Muscle layer of duodenum (tissue), 2 donors: ENCODE results near the gene KLHL25.
"Not testable (repeated sequence)": the region's sequence is repeated elsewhere in the genome, so short reads cannot be mapped to it uniquely, and the experiment has no call there.

Experiments
- H3K27ac ChIP-seq: one replicate; pipeline ENCODE4 v1.7.0; 2013; ENCODE audit warnings: mild to moderate bottlenecking, low read length
- H3K27me3 ChIP-seq: one replicate; pipeline ENCODE4 v1.7.0; 2013; ENCODE audit warnings: low read depth, mild to moderate bottlenecking, control low read depth, low read length
- H3K36me3 ChIP-seq, 2 donors: one replicate each; pipeline ENCODE4 v1.7.0; 2013; ENCODE audit warnings: low read length in 2 of 2, control low read depth in 1 of 2, mild to moderate bottlenecking in 1 of 2; ENCODE audit not compliant: insufficient read depth in 2 of 2, control insufficient read depth in 1 of 2
- H3K4me1 ChIP-seq, 2 donors: one replicate each; pipeline ENCODE4 v1.7.0; 2013; ENCODE audit warnings: low read length in 2 of 2, mild to moderate bottlenecking in 2 of 2, control low read depth in 1 of 2, moderate library complexity in 1 of 2; ENCODE audit not compliant: insufficient read depth in 2 of 2, control insufficient read depth in 1 of 2
- H3K4me3 ChIP-seq, 2 donors: one replicate each; pipeline ENCODE4 v1.7.0; 2013; ENCODE audit warnings: low read length in 2 of 2, low read depth in 1 of 2, mild to moderate bottlenecking in 1 of 2
- H3K9me3 ChIP-seq, 2 donors: one replicate each; pipeline ENCODE4 v1.7.0; 2013; ENCODE audit warnings: low read length in 2 of 2, control low read depth in 1 of 2, mild to moderate bottlenecking in 1 of 2; ENCODE audit not compliant: control insufficient read depth in 1 of 2
- donor health status: healthy.

The KLHL25 gene

GRCh38 chr15:85794598-85795336, at the start of gene KLHL25:
TSS of gene KLHL25 (minus strand) at chr15:85794925. CDS start at chr15:85769810, 25,115 bp downstream.
- peaks cover 12 to 22% of the 10 kb centered on the region in 2 donors for H3K4me1 ChIP-seq
- H3K4me3 ChIP-seq: peak within 1 kb of the TSS; percentile 69 to 89
- no peaks in the 10 kb centered on the region for H3K36me3 ChIP-seq
- no peaks in the 10 kb centered on the region for H3K9me3 ChIP-seq
- H3K27ac ChIP-seq: peak within 1 kb of the TSS; percentile 82
- H3K27me3 ChIP-seq: no peaks in the 10 kb centered on the region

GRCh38 chr15:85840802-85841152, 46.1 kb upstream of the KLHL25 start:
- Histone ChIP-seq H3K27me3 (no peaks in the 10 kb centered on the region), H3K9me3 (no peaks in the 10 kb centered on the region), H3K36me3 (no peaks in the 10 kb centered on the region), H3K4me1 (peaks cover 4 to 7% of the 10 kb centered on the region in 2 donors), H3K4me3 (peak overlapping the region; percentile 55 to 59), H3K27ac (no peak overlapping the region)

- Histone ChIP-seq H3K36me3 (no peaks in the 10 kb centered on the region), H3K27me3 (no peaks in the 10 kb centered on the region), H3K27ac (peak overlapping the region; percentile 23), H3K9me3 (no peaks in the 10 kb centered on the region), H3K4me1 (peaks cover 4 to 7% of the 10 kb centered on the region in 2 donors), H3K4me3 (peak overlapping the region; percentile 55 to 59)
Observed at GRCh38 chr15:85840079-85840801, 45.5 kb upstream of the KLHL25 start.

- H3K27me3 ChIP-seq: no peaks in the 10 kb centered on the region
- no peaks in the 10 kb centered on the region for H3K36me3 ChIP-seq
- no peaks in the 10 kb centered on the region for H3K9me3 ChIP-seq
- no peak overlapping the region for H3K4me3 ChIP-seq
- peaks cover 4 to 7% of the 10 kb centered on the region in 2 donors for H3K4me1 ChIP-seq
- peak overlapping the region; percentile 23 for H3K27ac ChIP-seq
Observed at GRCh38 chr15:85839643-85840042, 44.9 kb upstream of the KLHL25 start.

GRCh38 chr15:85838655-85839054, 43.9 kb upstream of the KLHL25 start:
- Histone ChIP-seq H3K27me3 (no peaks in the 10 kb centered on the region), H3K36me3 (no peaks in the 10 kb centered on the region)

GRCh38 chr15:85837881-85838280, 43.2 kb upstream of the KLHL25 start:
- Histone ChIP-seq H3K27me3 (no peaks in the 10 kb centered on the region), H3K27ac (peak overlapping the region; percentile 47), H3K9me3 (no peaks in the 10 kb centered on the region), H3K4me1 (peaks cover 4 to 7% of the 10 kb centered on the region in 2 donors), H3K36me3 (no peaks in the 10 kb centered on the region), H3K4me3 (no peak overlapping the region)

More at GRCh38 chr15:85838655-85839054, 43.9 kb upstream of the KLHL25 start:
- Histone ChIP-seq H3K4me1 (peaks cover 4 to 7% of the 10 kb centered on the region in 2 donors), H3K27ac (peak overlapping the region; percentile 47), H3K4me3 (no peak overlapping the region), H3K9me3 (no peaks in the 10 kb centered on the region)

- peak overlapping the region; percentile 47 for H3K27ac ChIP-seq
- H3K4me1 ChIP-seq: peaks cover 4 to 7% of the 10 kb centered on the region in 2 donors
Observed at GRCh38 chr15:85837011-85837433, 42.3 kb upstream of the KLHL25 start.

GRCh38 chr15:85834651-85835050, 39.9 kb upstream of the KLHL25 start:
- H3K36me3 ChIP-seq: no peaks in the 10 kb centered on the region
- H3K27ac ChIP-seq: no peak overlapping the region
- peaks cover 0 to 1% of the 10 kb centered on the region in 2 donors for H3K4me1 ChIP-seq
- no peak overlapping the region for H3K4me3 ChIP-seq
- no peaks in the 10 kb centered on the region for H3K27me3 ChIP-seq
- H3K9me3 ChIP-seq: no peaks in the 10 kb centered on the region

More at GRCh38 chr15:85837011-85837433, 42.3 kb upstream of the KLHL25 start:
- no peaks in the 10 kb centered on the region for H3K27me3 ChIP-seq
- no peak overlapping the region for H3K4me3 ChIP-seq
- H3K36me3 ChIP-seq: no peaks in the 10 kb centered on the region
- no peaks in the 10 kb centered on the region for H3K9me3 ChIP-seq

GRCh38 chr15:85832394-85832793, 37.7 kb upstream of the KLHL25 start:
- Histone ChIP-seq H3K36me3 (no peaks in the 10 kb centered on the region), H3K27ac (no peak overlapping the region), H3K4me3 (no peak overlapping the region), H3K27me3 (no peaks in the 10 kb centered on the region), H3K4me1 (no peaks in the 10 kb centered on the region), H3K9me3 (no peaks in the 10 kb centered on the region)

GRCh38 chr15:85831415-85832113, 36.8 kb upstream of the KLHL25 start:
- H3K27me3 ChIP-seq: no peaks in the 10 kb centered on the region
- H3K4me1 ChIP-seq: no peaks in the 10 kb centered on the region
- no peaks in the 10 kb centered on the region for H3K9me3 ChIP-seq
- H3K36me3 ChIP-seq: no peaks in the 10 kb centered on the region
- no peak overlapping the region for H3K27ac ChIP-seq
- no peak overlapping the region for H3K4me3 ChIP-seq

GRCh38 chr15:85829754-85830153, 35.0 kb upstream of the KLHL25 start:
- H3K36me3 ChIP-seq, H3K4me3 ChIP-seq, H3K27ac ChIP-seq, H3K9me3 ChIP-seq, H3K4me1 ChIP-seq, H3K27me3 ChIP-seq: not testable (repeated sequence)
